Gastrocnemius medialis (tissue), 4 donors: ENCODE results near the gene RINT1.

Experiments
- CTCF ChIP-seq, 5 experiments: fragments of 450-650 bp in 3 of 5; fragments of 200-600 bp in 2 of 5; sonication (generic) in 2 of 5; IDR thresholded peaks in 4 of 5; conservative IDR thresholded peaks in 1 of 5; 1 replicate in 4 of 5; 2 replicates in 1 of 5; pipeline ENCODE4 v1.5.1; 2016 to 2019; ENCODE audit warnings: antibody characterized with exemption in 5 of 5, mild to moderate bottlenecking in 3 of 5, moderate library complexity in 3 of 5
- POLR2A ChIP-seq, 2 donors: fragments of 450-650 bp; IDR thresholded peaks; one replicate each; pipeline ENCODE4 v1.6.1; 2017; ENCODE audit warnings: antibody characterized with exemption in 2 of 2, mild to moderate bottlenecking in 2 of 2, moderate library complexity in 2 of 2

GRCh38 chr7:105584165-105584564 is 52.2 kb downstream of the RINT1 start:
- TF ChIP-seq CTCF (IDR thresholded peaks at IDR 0.05 in 4 of 5, conservative IDR thresholded peaks at IDR 0.05 in 1 of 5) (no peak), POLR2A (IDR thresholded peaks at IDR 0.05) (no peak)
